ENCODE data around the gene MYOZ2.

DNA sequence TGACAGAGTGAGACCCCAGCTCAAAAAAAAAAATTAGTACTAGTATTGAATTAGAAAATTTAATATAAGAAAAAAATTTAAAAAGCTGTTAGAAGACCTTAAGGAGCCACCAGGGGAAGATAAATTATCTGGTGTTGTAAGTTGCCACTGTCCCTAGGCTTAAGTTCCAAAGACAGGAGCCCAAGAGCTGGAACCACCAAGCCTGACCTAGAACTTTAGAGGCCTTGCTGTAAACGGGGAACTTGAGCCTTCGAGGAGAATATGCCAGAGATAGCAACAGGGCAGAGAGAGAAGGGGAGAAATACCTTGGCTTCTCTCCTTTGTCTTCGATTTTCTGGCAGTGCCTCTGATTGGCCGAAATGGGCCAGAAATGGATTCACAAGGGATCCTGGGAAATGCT is 85.8 kb downstream of the MYOZ2 start:
- TF ChIP-seq RARB (CRISPR knock-in tag; IDR thresholded peaks at IDR 0.05): no peak
- TF ChIP-seq SNAI2 (CRISPR knock-in tag; IDR thresholded peaks at IDR 0.05): no peak
- no peak for TF ChIP-seq TCF4 (CRISPR knock-in tag; IDR thresholded peaks at IDR 0.05; ENCODE audit: borderline replicate concordance)
- TF ChIP-seq ZNF70 (CRISPR knock-in tag; IDR thresholded peaks at IDR 0.05): no peak
- no peak for TF ChIP-seq CSDC2 (CRISPR knock-in tag; IDR thresholded peaks at IDR 0.05)
- TF ChIP-seq, protein P1, sequence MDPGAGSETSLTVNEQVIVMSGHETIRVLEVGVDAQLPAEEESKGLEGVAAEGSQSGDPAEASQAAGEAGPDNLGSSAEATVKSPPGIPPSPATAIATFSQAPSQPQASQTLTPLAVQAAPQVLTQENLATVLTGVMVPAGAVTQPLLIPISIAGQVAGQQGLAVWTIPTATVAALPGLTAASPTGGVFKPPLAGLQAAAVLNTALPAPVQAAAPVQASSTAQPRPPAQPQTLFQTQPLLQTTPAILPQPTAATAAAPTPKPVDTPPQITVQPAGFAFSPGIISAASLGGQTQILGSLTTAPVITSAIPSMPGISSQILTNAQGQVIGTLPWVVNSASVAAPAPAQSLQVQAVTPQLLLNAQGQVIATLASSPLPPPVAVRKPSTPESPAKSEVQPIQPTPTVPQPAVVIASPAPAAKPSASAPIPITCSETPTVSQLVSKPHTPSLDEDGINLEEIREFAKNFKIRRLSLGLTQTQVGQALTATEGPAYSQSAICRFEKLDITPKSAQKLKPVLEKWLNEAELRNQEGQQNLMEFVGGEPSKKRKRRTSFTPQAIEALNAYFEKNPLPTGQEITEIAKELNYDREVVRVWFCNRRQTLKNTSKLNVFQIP (CRISPR knock-in tag; IDR thresholded peaks at IDR 0.05; ENCODE audit: borderline replicate concordance, low read depth): no peak
- TF ChIP-seq, protein P2, sequence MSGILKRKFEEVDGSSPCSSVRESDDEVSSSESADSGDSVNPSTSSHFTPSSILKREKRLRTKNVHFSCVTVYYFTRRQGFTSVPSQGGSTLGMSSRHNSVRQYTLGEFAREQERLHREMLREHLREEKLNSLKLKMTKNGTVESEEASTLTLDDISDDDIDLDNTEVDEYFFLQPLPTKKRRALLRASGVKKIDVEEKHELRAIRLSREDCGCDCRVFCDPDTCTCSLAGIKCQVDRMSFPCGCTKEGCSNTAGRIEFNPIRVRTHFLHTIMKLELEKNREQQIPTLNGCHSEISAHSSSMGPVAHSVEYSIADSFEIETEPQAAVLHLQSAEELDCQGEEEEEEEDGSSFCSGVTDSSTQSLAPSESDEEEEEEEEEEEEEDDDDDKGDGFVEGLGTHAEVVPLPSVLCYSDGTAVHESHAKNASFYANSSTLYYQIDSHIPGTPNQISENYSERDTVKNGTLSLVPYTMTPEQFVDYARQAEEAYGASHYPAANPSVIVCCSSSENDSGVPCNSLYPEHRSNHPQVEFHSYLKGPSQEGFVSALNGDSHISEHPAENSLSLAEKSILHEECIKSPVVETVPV (CRISPR knock-in tag; IDR thresholded peaks at IDR 0.05): no peak
- no peak for TF ChIP-seq ZFP3 (CRISPR knock-in tag; IDR thresholded peaks at IDR 0.05)
- no peak for TF ChIP-seq BACH2 (CRISPR knock-in tag; IDR thresholded peaks at IDR 0.05; ENCODE audit: borderline replicate concordance)
- no peak for TF ChIP-seq ARNTL (CRISPR knock-in tag; IDR thresholded peaks at IDR 0.05; ENCODE audit: borderline replicate concordance, low read depth)
- TF ChIP-seq ZFP30 (CRISPR knock-in tag; IDR thresholded peaks at IDR 0.05): no peak
- no peak for TF ChIP-seq ZNF565 (CRISPR knock-in tag; conservative IDR thresholded peaks at IDR 0.05; ENCODE audit: low read depth)
- no peak for TF ChIP-seq PPARA (CRISPR knock-in tag; IDR thresholded peaks at IDR 0.05; ENCODE audit: borderline replicate concordance)
- TF ChIP-seq, protein P3, sequence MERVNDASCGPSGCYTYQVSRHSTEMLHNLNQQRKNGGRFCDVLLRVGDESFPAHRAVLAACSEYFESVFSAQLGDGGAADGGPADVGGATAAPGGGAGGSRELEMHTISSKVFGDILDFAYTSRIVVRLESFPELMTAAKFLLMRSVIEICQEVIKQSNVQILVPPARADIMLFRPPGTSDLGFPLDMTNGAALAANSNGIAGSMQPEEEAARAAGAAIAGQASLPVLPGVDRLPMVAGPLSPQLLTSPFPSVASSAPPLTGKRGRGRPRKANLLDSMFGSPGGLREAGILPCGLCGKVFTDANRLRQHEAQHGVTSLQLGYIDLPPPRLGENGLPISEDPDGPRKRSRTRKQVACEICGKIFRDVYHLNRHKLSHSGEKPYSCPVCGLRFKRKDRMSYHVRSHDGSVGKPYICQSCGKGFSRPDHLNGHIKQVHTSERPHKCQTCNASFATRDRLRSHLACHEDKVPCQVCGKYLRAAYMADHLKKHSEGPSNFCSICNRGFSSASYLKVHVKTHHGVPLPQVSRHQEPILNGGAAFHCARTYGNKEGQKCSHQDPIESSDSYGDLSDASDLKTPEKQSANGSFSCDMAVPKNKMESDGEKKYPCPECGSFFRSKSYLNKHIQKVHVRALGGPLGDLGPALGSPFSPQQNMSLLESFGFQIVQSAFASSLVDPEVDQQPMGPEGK (CRISPR knock-in tag; IDR thresholded peaks at IDR 0.05; ENCODE audit: borderline replicate concordance): no peak

Measured in SK-N-SH treated with all-trans-retinoic acid at 6 μM for 48 hours (cell line).